G401 (cell line): ENCODE data around the gene PLA2G6. TPM values are rescaled to one million over a fixed set of nuclear protein-coding genes. Genes with fewer than 3 reads are reported as not detected.
A peak's percentile ranks its signal among the peaks of the same experiment; 100 is the strongest.

Experiments
- DNase-seq: peaks from one replicate; pipeline ENCODE4 v3.0.0-alpha.2; 2015; ENCODE audit warnings: low spot score
- in situ Hi-C: cut with HindIII; loops from 2 replicates; pipeline ENCODE4 v1.10.0; 2016; ENCODE audit warnings: low sequenced_read_pairs, mixed read lengths
- total RNA-seq: library from RNA; depleted of rRNA; stranded (reverse); fragments of >200 nt; shearing (Covaris generic); gene quantifications from 2 replicates; pipeline ENCODE4 v1.2.3, GENCODE V29; 2014

The PLA2G6 gene
- total RNA-seq, 1 experiment from 2014 or later = 11.4 TPM

- no peak for DNase-seq
- in situ Hi-C loops = no loop called here
These were observed 40.2 kb downstream of the PLA2G6 start for GRCh38 chr22:38141217-38141973.

DNA sequence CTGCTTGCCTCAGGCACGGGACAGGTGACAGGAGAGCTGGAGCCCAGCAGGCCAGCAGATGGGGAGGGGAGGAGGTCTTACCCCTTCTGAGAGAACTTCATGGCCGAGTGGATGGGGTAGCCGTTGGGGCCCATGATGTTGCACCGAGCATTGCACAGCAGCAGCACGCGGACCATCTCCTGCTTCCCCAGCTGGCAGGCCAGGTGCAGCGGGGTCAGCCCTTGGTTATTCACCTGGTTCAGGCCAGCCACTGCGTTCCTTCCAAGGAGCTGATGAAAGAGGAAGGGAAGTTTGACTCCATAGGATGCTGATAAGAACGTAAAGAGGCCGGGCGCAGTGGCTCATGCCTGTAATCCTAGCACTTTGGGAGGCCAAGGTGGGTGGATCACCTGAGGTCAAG is 41.7 kb downstream of the PLA2G6 start:
- in situ Hi-C loops = no loop called here
- DNase-seq = no peak

- no peak for DNase-seq
- in situ Hi-C loops = no loop called here
These were observed 42.7 kb downstream of the PLA2G6 start for GRCh38 chr22:38138961-38139360.

- no peak for DNase-seq
- in situ Hi-C loops = no loop called here
These were observed 43.5 kb downstream of the PLA2G6 start for GRCh38 chr22:38137876-38138687.

DNA sequence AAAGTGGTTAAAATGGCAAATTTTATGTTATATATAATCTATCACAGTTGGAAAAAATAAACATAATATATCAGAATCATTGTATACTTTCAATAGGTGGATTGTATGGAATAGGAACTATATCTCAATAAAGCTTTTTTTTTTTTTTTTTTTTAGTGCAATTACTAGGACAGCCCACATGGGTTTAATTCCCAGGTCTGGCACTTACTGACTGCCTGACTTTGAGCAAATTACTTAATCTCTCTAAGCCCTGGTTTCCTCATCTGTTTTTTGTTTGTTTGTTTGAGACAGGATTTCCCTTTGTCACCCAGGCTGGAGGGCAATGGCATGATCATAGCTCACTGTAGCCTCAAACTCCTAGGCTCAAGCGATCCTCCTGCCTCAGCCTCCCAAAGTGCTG is 45.0 kb downstream of the PLA2G6 start:
- DNase-seq = no peak
- in situ Hi-C loops = no loop called here

- no peak for DNase-seq
- in situ Hi-C loops = no loop called here
These were observed 46.4 kb downstream of the PLA2G6 start for GRCh38 chr22:38135133-38135706.

GRCh38 chr22:38133331-38133730 is 48.3 kb downstream of the PLA2G6 start:
- in situ Hi-C loops = no loop called here
- DNase-seq = no peak

DNA sequence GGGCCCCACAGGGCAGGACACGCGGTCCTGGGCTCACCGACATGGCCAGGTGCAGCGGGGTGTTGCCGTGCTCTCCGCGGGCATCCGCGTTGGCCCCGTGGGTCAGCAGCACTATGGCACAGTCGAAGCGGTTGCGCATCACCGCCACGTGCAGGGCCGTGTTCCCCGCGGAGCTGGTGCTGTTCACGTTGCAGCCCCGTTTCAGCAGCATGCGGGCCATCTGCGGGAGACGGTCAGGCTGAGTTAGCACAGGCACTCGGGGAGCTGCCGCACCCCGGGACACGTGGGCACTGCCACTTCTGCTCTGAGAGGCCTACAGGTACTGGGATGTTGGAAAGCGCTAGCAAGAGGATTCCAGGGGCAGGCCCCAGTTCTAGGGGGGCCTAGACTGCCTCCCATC is 48.8 kb downstream of the PLA2G6 start:
- in situ Hi-C loops = no loop called here
- no peak for DNase-seq

DNA sequence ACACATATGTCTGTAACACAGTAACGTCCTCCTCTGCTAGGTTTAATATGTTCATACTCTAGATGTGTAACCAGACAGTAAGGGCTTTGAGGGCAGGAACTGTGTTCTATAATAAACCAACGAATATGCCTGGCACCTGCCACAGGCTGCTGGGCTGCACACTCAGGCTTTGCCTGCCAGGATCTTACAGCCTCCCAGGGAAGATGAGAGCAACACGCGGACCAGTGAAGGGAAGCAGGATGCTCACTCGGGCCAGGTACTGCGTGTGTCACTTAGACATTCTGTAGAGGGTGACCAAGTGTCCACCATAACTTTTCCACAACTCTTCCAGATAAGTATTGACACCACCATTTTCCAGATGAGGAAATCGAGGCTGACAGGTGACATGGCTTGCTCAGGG is 49.5 kb downstream of the PLA2G6 start:
- DNase-seq = no peak
- in situ Hi-C loops = no loop called here

DNA sequence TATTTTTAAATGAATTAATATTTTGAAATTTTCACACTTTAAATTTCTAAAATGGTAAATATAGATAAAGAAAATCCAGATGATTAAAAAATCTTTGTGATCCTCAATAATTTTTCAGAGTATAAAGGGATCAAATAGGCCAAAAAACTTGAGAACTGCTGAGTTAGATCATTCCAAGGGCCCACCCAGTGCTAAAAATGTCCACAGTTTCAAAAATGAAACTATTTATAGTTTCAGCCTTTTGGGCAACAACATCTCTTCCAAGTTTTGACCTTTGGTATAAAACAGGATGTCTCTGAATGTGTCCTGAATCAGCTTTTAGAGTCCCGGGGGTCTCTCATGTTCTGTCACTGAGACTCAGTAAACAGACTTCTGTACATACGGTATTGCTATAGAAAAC is 50.2 kb downstream of the PLA2G6 start:
- in situ Hi-C loops = no loop called here
- DNase-seq = no peak

GRCh38 chr22:38129856-38130255 is 51.8 kb downstream of the PLA2G6 start:
- in situ Hi-C loops = no loop called here

GRCh38 chr22:38129021-38129420 is 52.6 kb downstream of the PLA2G6 start:
- DNase-seq = no peak
- in situ Hi-C loops = no loop called here

More at GRCh38 chr22:38129856-38130255, 51.8 kb downstream of the PLA2G6 start:
- no peak for DNase-seq

- in situ Hi-C loops = no loop called here
These were observed 53.8 kb downstream of the PLA2G6 start for GRCh38 chr22:38127869-38128268.

DNA sequence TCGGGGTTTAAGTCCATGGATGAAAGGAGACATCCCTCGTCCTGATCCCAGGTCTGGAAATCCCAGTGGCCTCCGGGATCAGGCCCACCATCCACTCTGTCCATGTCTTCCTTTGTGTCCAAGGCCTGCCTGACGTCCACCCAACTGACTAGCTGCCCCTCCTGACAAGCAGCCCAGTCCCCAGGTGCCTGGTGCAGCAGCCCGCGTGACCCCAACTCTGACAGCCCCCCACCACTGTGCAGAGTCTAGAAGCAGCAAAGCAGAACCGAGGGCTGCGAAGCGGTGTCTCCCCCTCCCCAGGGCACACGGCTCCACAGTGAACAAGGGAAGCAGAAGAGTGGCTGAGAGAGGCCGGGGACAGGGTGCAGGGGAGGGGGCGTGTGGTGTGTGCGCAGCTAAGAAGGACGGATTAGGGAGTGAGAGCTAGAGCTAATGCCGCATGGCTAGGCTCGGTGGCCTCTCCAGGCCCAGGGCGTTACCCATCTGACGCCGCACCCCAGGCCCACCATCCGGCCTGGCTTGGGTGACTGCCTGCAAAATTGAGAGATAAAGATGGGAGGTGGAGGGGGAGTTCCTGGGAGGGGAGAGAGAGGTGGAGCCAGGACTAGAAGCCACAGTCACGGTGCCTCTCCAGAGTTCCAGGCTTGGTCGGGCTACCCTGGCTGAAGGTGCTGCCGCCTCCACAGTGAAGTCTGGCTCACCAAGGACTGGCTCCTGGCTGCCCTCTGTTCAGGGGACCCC is 54.5 kb downstream of the PLA2G6 start:
- in situ Hi-C loops = no loop called here

More at GRCh38 chr22:38127869-38128268, 53.8 kb downstream of the PLA2G6 start:
- no peak for DNase-seq

DNA sequence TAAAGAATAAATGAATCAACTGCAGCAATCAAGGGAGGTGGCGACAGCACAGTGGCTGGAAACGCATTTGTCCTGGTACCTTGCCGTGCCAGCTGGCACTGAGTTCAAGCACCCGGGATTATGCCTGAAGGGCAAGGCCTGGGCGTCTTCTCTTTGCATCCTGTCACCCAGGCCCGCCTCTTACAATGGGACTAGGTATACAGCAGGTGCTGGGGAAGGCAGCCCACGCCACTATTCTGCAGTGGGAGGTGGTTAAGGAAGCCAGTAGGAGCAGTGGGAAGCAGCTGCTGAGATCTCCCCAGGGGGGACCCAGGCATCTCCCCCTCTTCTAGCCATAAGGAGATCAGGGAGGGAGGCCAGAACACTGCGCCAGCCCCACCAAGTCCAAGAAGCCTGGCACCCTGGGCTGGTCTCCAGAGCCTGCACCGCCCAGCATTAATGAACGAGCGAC is 55.9 kb downstream of the PLA2G6 start:
- in situ Hi-C loops = no loop called here
- peak; percentile 16 for DNase-seq

More for the DNA sequence above, 54.5 kb downstream of the PLA2G6 start:
- no peak for DNase-seq

- in situ Hi-C loops = no loop called here
- DNase-seq = no peak
These were observed 56.5 kb downstream of the PLA2G6 start for GRCh38 chr22:38125038-38125610.

DNA sequence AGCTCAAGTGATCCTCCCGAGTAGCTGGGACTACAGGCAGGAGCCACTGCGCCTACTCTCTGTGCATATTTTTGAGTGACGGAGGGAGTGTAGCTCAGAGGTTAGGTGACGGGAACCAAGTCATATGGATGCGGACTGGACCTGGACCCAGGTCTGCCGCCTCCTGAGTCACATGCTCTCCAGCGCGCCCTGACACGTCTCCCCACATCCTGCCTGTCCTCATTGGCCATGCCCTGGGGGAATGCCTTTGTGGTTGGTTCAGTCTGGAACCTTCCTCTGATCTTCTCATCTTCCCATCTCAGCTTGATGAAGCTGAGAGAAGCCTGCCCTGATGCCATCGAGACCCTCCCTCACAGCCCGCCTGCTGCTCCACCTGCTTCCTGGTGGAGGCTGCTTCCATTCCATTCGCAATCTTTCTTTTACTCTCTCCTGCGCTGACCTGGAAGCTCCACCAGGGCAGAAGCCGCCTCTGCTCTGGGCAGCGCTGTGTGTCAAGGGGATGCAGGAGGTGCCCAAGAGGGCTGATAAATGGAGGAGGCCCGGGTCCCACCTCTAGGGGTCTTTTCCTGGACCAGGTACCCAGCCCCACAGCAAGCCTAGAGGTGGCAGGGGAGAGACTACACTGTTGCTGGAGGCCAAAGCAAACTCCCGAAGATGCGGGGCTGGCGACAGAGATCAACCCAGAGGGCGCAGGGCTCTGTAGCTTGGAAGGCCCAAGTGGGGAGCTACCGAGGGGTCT is 57.2 kb downstream of the PLA2G6 start:
- in situ Hi-C loops = loop anchor here (25.0 kb wide), 1 partner anchor 138 kb away; the partner anchor contains the start of gene TMEM184B
- no peak for DNase-seq

GRCh38 chr22:38122616-38123015 is 59.0 kb downstream of the PLA2G6 start:
- in situ Hi-C loops = loop anchor here (25.0 kb wide), 1 partner anchor 140 kb away; the partner anchor contains the start of gene TMEM184B
- no peak for DNase-seq
